ENCODE data around the gene ARHGAP24.
"Not testable (repeated sequence)": the region's sequence is repeated elsewhere in the genome, so short reads cannot be mapped to it uniquely, and the experiment has no call there.

Gene ARHGAP24

DNA sequence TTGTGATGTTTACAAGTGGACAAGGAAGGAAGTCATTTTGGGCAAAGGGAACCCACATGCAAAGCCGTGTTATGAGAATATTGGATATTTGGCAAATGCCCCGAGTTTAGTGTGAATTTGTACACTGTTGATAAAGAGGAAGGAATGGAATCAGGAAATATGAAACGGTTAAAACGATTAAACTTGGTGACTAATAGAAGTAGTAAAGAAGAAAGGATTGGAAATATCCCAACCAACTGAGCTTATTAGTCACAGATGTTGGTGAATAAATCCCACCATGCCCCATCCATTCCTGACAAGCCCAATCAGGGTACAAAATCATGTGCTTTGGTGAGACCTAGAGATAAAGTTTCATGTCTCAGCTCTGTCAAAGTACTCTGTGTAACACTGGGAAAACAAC is 22.0 kb downstream of the ARHGAP24 start:
- TF ChIP-seq, protein P1, sequence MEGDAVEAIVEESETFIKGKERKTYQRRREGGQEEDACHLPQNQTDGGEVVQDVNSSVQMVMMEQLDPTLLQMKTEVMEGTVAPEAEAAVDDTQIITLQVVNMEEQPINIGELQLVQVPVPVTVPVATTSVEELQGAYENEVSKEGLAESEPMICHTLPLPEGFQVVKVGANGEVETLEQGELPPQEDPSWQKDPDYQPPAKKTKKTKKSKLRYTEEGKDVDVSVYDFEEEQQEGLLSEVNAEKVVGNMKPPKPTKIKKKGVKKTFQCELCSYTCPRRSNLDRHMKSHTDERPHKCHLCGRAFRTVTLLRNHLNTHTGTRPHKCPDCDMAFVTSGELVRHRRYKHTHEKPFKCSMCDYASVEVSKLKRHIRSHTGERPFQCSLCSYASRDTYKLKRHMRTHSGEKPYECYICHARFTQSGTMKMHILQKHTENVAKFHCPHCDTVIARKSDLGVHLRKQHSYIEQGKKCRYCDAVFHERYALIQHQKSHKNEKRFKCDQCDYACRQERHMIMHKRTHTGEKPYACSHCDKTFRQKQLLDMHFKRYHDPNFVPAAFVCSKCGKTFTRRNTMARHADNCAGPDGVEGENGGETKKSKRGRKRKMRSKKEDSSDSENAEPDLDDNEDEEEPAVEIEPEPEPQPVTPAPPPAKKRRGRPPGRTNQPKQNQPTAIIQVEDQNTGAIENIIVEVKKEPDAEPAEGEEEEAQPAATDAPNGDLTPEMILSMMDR (IDR thresholded peaks at IDR 0.05; ENCODE audit: low read depth, low read length), result no peak
- DNase-seq (ENCODE audit: extremely low read depth, low read depth), result no peak

DNA sequence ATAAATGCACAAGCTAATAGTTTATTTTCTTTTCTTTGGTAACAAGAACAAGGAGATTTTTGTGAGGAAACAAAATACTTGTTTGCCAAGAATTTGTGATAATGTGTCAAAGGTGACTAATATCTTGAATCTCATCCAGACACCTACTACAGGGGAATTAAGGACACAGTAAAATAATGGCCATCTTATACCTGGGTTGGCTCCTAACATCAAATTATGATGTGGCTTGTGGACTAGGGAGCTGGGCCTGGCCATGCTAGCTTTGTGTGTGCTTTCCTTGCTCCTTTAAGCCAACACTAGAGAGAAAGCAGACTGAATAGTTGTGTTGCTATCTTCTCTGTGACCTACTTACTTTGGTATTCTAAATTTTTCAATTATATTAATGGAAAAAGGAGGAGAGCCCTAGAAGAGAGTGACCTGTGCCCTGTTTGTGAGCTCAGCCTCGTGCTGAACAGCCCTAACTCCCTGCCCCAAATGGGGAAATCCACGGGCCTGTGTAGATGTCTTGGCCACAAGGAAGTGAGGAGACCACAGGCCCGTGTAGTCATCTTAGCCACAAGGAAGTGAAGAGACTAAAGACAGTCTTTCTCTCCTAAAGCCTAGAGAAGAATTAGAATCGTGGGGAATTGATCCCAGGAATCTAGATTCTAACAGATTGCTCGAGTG is 23.3 kb downstream of the ARHGAP24 start:
- DNase-seq (ENCODE audit: extremely low read depth, low read depth), result no peak
- TF ChIP-seq, protein P1 (IDR thresholded peaks at IDR 0.05; ENCODE audit: low read depth, low read length), result no peak

DNA sequence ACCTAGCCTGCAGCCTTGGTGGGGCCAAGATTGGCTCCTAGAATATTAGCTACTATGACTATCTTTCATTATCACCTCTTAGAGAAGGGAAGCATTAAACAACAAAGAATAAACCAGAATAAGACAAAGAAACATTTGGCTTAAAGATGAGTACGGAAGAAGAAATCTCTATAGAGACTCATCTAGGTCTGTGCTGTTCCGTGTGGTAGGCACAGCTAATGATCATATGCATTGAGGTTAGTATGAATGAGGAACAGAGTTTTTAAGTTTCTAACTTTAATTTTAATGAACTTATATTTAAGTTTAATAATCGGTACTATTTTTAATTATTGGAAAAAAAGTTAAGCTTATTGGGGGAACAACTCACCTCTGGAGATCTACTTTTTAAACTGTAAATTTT is 24.6 kb downstream of the ARHGAP24 start:
- DNase-seq (ENCODE audit: extremely low read depth, low read depth), result no peak
- TF ChIP-seq, protein P1 (IDR thresholded peaks at IDR 0.05; ENCODE audit: low read depth, low read length), result no peak

DNA sequence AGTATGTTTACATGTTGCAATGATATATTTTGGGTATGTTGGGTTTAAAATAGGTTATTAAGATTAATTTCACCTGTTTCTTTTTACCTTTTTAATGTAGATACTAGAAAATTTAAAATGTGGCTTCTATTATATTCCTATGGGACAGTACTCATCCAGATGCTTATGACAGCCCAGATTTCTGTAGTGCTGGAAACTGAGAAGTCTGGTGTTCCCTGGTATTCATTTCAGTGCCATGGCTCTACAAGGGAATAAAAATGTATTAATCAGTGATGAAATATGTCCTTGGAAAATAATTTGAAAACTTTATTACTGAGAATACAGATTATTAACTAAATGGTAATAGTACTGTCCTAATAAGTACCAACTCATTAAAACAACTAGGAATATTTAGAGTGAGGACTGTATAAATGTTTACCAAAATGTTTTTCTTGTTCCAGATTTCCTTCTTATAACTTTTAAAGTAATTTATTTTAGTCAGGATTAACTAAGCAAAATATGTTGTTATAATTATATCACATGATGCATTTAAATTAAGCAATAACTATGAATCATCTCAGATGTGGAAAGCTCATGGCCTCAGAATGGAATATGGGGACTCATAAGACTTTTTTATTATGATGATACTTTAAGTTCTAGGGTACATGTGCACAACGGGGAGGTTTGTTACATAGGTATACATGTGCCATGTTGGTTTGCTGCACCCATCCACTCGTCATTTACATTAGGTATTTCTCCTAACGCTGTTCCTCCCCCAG is 25.3 kb downstream of the ARHGAP24 start:
- DNase-seq (ENCODE audit: extremely low read depth, low read depth), result no peak
- TF ChIP-seq, protein P1 (IDR thresholded peaks at IDR 0.05; ENCODE audit: low read depth, low read length), result no peak

DNA sequence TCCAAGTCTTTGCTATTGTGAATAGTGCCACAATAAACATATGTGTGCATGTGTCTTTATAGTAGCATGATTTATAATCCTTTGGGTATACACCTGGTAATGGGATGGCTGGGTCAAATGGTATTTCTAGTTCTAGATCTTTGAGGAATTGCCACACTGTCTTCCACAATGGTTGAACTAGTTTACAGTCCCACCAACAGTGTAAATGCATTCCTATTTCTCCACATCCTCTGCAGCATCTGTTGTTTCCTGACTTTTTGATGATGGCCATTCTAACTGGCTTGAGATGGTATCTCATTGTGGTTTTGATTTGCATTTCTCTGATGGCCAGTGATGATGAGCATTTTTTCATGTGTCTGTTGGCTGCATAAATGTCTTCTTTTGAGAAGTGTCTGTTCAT is 26.2 kb downstream of the ARHGAP24 start:
- not testable (repeated sequence) for DNase-seq (ENCODE audit: extremely low read depth, low read depth)

DNA sequence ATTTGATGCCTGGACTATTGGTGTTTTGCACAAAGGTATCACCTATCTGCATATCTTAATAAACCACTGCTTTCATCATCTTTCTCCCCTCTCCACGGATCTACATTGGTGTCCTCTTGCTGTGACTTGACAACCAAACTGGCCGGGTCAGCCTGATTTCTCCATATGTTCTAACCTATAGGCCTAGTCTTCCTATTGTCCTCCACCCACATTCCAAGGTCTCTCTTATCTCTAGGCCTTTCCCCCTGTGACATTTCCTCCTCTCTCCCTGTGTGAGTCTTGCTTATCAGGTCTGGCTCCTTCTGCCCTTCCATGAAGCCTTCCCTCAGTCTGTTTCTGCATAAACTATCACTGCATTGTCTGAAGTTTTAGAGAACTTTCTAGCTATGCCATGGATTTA is 33.7 kb downstream of the ARHGAP24 start:
- TF ChIP-seq, protein P1 (IDR thresholded peaks at IDR 0.05; ENCODE audit: low read depth, low read length), result no peak
- no peak for DNase-seq (ENCODE audit: extremely low read depth, low read depth)

DNA sequence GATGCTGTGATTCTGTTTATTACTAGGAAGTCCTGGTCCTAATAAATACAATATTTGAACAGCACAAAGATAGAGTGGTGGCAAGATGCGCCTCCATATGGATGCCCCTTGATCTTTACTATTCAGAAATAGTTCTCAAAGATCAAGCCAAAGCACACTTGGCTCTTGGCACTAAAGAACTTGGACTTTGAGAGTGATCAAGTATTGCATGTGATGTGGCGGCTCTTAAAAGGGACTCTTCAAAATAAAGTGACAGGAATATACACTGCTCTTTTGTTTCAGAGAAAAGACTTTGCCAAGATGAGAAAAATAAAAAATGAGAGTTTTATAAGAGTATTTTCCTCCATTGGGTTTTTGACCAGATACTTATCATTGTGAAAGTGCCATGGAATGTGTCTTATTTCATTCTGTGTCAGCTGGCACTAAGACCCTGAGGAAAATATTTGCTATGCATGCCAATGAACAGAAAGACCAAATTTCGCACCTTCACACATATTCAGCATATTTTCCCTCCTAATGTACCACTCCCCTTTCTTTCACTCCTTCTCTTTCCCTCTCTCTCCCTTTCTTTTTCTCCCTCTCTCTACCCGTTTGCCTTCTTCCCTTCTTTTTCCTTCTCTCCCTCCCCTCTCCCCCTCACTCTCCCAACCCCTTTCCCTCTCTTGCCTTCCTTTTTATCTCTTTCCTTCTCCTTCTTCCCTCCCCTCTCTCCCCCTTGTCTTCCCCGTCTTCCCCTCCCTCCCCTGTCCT is 35.1 kb downstream of the ARHGAP24 start:
- TF ChIP-seq, protein P1 (IDR thresholded peaks at IDR 0.05; ENCODE audit: low read depth, low read length), result no peak
- DNase-seq (ENCODE audit: extremely low read depth, low read depth), result no peak
